ENCODE measurements around the gene POU3F2. TPM values are rescaled to one million over a fixed set of nuclear protein-coding genes. Genes with fewer than 3 reads are reported as not detected.

The POU3F2 gene
- total and polyA plus RNA-seq, 9 of the 15 experiments (the other 6 are each of a cell fraction or from before 2014, with no cell fraction given) = 0.08 to 0.46 (median 0.36) TPM

DNA sequence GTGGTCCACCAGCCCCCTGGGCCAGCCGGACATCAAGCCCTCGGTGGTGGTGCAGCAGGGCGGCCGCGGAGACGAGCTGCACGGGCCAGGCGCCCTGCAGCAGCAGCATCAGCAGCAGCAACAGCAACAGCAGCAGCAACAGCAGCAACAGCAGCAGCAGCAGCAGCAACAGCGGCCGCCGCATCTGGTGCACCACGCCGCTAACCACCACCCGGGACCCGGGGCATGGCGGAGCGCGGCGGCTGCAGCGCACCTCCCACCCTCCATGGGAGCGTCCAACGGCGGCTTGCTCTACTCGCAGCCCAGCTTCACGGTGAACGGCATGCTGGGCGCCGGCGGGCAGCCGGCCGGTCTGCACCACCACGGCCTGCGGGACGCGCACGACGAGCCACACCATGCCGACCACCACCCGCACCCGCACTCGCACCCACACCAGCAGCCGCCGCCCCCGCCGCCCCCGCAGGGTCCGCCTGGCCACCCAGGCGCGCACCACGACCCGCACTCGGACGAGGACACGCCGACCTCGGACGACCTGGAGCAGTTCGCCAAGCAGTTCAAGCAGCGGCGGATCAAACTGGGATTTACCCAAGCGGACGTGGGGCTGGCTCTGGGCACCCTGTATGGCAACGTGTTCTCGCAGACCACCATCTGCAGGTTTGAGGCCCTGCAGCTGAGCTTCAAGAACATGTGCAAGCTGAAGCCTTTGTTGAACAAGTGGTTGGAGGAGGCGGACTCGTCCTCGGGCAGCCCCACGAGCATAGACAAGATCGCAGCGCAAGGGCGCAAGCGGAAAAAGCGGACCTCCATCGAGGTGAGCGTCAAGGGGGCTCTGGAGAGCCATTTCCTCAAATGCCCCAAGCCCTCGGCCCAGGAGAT is 1.0 kb downstream of the POU3F2 start (continued):
- TF ChIP-seq MGA (IDR thresholded peaks at IDR 0.05) (peak; percentile 32; the same call in 1 of the 2 replicates), PURB (CRISPR knock-in tag; IDR thresholded peaks at IDR 0.05; ENCODE audit: low read depth) (no peak), TFAP4 (CRISPR knock-in tag; IDR thresholded peaks at IDR 0.05; ENCODE audit: borderline replicate concordance) (0 out of 2 replicates have a peak, but pooled peaks have one; percentile 46), E2F6 (IDR thresholded peaks at IDR 0.05; ENCODE audit: borderline replicate concordance in 1 of 2, extremely low read depth in 1 of 2, insufficient read depth in 1 of 2, insufficient read length in 1 of 2, low read depth in 1 of 2, low read length in 1 of 2, poor library complexity in 1 of 2, severe bottlenecking in 1 of 2) (peak in 1 of 2 experiments; percentile 40), SPI1 (IDR thresholded peaks at IDR 0.05; ENCODE audit: borderline replicate concordance, low read depth, low read length) (peak; percentile 27; the same call in 1 of the 2 replicates), PHB2 (IDR thresholded peaks at IDR 0.05; ENCODE audit: low read depth) (no peak), RBM14 (IDR thresholded peaks at IDR 0.05; ENCODE audit: borderline replicate concordance, insufficient read depth, low read depth, low read length) (no peak), RBM17 (IDR thresholded peaks at IDR 0.05; ENCODE audit: borderline replicate concordance, low read depth, low read length) (no peak)
